ENCODE data around the gene RASGRF1. TPM values are rescaled to one million over a fixed set of nuclear protein-coding genes. Genes with fewer than 3 reads are reported as not detected.
A peak's percentile ranks its signal among the peaks of the same experiment; 100 is the strongest.

Gene RASGRF1
- total RNA-seq, 1 experiment from 2014 or later = 1.1 TPM

DNA sequence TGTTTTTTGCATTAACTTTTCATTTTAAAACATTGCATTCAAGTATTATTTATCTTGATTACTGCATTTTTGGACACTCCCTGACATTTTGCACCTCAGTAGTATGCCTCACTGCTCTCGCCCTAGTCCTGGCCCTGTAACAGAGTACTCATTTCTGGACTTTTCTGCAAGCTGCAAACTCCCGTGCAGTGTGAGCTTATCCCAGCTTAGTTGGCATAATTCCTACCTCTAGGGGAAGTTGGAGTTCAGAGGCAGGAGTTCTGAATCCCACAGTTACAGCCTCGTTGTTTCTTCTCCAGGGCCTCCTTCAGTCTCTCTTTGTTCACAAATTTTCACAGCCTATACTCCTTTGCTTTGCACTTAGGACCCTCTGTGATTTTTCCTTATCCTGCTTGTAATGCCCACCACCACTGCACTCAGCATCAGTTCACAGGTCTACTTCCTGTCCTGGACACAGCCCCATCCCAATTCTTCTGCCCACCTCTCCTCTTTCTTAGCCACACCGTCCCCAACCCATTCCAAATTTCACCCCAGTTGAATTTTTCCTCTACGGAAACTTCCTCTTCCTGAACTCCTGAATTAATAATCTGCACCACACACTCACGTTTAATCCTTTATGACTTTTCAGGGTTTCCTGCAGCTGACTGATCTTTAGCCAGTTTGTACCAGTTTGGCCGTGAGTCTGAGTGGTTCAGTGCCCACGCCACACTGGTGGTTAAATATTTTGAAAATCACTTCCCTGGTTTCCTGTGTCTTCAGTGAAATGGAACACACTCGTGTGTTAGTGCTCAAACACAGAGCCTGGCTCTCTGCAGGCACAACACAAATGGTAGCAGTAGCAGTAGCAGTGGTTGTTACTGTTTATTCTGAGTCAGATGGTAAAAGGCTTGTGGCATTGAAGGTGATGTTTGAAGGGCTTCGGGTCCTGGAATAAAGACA, 139.4 kb downstream of the RASGRF1 start:
- Histone ChIP-seq H3K4me1 (no peaks in the 10 kb centered on the region), H3K4me3 (no peak overlapping the region), H3K27ac (no peak overlapping the region), H3K36me3 (no peaks in the 10 kb centered on the region), H3K9me3 (replicated peaks) (no peaks in the 10 kb centered on the region), H3K27me3 (no peaks in the 10 kb centered on the region)
- DNase-seq = no peak

GRCh38 chr15:78950343-78950742, 140.2 kb downstream of the RASGRF1 start:
- no peak for DNase-seq
- no peaks in the 10 kb centered on the region for H3K9me3 ChIP-seq (replicated peaks)
- no peak overlapping the region for H3K4me3 ChIP-seq
- H3K4me1 ChIP-seq = no peaks in the 10 kb centered on the region
- H3K27ac ChIP-seq = no peak overlapping the region
- no peaks in the 10 kb centered on the region for H3K27me3 ChIP-seq
- no peaks in the 10 kb centered on the region for H3K36me3 ChIP-seq

GRCh38 chr15:78949461-78949860, 141.1 kb downstream of the RASGRF1 start:
- Histone ChIP-seq H3K36me3 (no peaks in the 10 kb centered on the region), H3K9me3 (replicated peaks) (no peaks in the 10 kb centered on the region), H3K4me1 (no peaks in the 10 kb centered on the region), H3K4me3 (no peak overlapping the region), H3K27me3 (no peaks in the 10 kb centered on the region), H3K27ac (no peak overlapping the region)
- DNase-seq = no peak

GRCh38 chr15:78947506-78947905, 143.1 kb downstream of the RASGRF1 start:
- Histone ChIP-seq H3K4me1 (no peaks in the 10 kb centered on the region), H3K4me3 (no peak overlapping the region), H3K9me3 (replicated peaks) (no peaks in the 10 kb centered on the region), H3K27ac (no peak overlapping the region), H3K27me3 (no peaks in the 10 kb centered on the region), H3K36me3 (no peaks in the 10 kb centered on the region)
- DNase-seq = no peak

- no peaks in the 10 kb centered on the region for H3K27me3 ChIP-seq
- H3K36me3 ChIP-seq = no peaks in the 10 kb centered on the region
- no peak overlapping the region for H3K27ac ChIP-seq
- no peaks in the 10 kb centered on the region for H3K4me1 ChIP-seq
- H3K9me3 ChIP-seq (replicated peaks) = no peaks in the 10 kb centered on the region
- H3K4me3 ChIP-seq = no peak overlapping the region
- no peak for DNase-seq
Observed at GRCh38 chr15:78946493-78946892, 144.1 kb downstream of the RASGRF1 start.

DNA sequence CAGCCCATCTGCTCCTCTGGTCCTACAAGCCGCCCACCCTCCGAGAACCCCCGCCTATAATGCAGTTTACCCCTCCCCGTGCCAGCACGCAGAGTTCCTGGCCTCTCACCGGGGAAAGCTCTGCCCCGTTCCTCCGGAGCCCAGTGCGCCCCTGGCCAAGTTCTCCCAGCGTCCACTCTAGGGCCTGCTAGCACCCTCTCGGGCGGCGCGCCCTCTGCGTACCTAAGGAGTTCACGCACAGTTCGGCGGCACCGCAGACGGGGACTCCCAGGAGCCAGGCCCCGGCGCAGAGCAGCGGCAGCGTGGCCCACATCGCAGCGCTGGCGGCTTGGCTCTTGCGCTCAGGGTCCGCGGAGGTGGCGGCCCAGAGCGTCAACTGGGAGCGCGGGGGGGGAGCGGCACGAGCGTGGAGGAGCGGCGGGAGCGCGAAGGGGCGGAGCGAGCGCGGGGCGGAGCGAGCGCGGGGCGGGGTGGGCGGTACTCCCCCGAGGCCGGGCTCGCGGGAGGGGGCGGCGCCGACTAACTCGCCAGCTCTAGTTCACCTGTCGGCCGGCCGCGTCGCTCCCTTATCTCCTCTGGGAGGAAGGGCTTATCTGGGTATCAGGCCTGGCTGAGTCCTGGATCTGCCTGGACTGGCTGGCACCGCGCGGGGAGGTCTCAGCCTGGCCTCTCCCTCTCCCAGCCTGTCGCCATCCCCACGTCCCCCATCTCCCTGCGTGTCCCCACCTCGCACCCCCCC, 145.7 kb downstream of the RASGRF1 start, which contains the start of gene CTSH:
Gene CTSH, minus strand, starts transcription at position 378 of the 739 bp plus-strand sequence. Its CDS starts 65 bp downstream, at position 313.
- Histone ChIP-seq H3K4me1 (no peaks in the 10 kb centered on the region), H3K9me3 (replicated peaks) (no peaks in the 10 kb centered on the region), H3K27ac (no peak within 1 kb of the TSS), H3K27me3 (no peaks in the 10 kb centered on the region), H3K4me3 (peak within 1 kb of the TSS; percentile 54), H3K36me3 (no peaks in the 10 kb centered on the region)
- peak; percentile 63 to 69 for DNase-seq

- no peaks in the 10 kb centered on the region for H3K36me3 ChIP-seq
- no peaks in the 10 kb centered on the region for H3K4me1 ChIP-seq
- H3K9me3 ChIP-seq (replicated peaks) = no peaks in the 10 kb centered on the region
- no peak for DNase-seq
- H3K27me3 ChIP-seq = no peaks in the 10 kb centered on the region
- H3K4me3 ChIP-seq = peak overlapping the region; percentile 54
- no peak overlapping the region for H3K27ac ChIP-seq
Observed at GRCh38 chr15:78944202-78944625, 146.4 kb downstream of the RASGRF1 start.

DNA sequence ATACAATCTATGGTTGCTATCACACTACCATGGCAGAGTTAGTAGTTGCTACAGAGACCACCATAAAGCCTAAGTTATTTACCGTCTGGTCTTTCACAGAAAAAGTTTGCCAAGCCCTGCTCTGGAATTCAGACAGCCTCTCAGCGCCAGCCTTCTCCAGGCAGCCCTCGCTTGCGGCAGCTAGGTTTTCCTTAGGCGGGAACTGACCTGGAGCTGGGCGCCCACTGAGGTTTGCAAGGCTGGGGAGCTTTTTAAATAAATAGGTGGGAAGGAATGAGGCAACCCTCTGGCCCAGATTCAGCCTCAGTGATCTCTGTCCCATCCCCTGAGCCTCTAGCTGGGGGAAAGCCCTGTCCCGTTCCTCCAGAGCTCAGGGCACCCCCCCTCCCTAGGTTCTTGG, 146.9 kb downstream of the RASGRF1 start:
- Histone ChIP-seq H3K9me3 (replicated peaks) (no peaks in the 10 kb centered on the region), H3K27me3 (no peaks in the 10 kb centered on the region), H3K4me1 (no peaks in the 10 kb centered on the region), H3K27ac (no peak overlapping the region), H3K36me3 (no peaks in the 10 kb centered on the region), H3K4me3 (no peak overlapping the region)
- no peak for DNase-seq

DNA sequence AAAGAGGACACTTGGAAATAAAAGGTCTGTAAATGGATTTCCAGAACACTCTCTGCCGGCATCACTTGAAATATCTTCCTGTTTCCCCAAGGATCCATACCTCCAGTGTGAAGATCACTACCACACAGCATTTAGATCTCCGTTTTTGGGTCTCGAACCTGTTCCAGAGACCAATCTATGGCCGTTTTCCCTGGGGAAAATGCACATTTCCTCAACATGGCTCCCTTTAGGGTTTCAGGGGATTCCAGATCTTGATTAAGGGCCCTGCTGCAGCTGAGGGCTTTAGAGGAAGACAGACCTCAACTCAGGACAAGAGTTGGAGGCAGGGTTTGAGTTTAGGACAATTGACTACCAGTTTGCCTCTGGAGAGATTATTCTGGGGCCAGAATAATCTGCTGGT, 147.8 kb downstream of the RASGRF1 start:
- no peak for DNase-seq
- H3K4me3 ChIP-seq = no peak overlapping the region
- H3K36me3 ChIP-seq = no peaks in the 10 kb centered on the region
- H3K27me3 ChIP-seq = no peaks in the 10 kb centered on the region
- no peaks in the 10 kb centered on the region for H3K9me3 ChIP-seq (replicated peaks)
- H3K4me1 ChIP-seq = no peaks in the 10 kb centered on the region
- no peak overlapping the region for H3K27ac ChIP-seq

GRCh38 chr15:78938658-78939488, 151.7 kb downstream of the RASGRF1 start:
- no peak overlapping the region for H3K27ac ChIP-seq
- H3K27me3 ChIP-seq = no peaks in the 10 kb centered on the region
- H3K4me3 ChIP-seq = no peak overlapping the region
- no peak for DNase-seq
- H3K36me3 ChIP-seq = no peaks in the 10 kb centered on the region
- H3K4me1 ChIP-seq = no peaks in the 10 kb centered on the region
- H3K9me3 ChIP-seq (replicated peaks) = no peaks in the 10 kb centered on the region

DNA sequence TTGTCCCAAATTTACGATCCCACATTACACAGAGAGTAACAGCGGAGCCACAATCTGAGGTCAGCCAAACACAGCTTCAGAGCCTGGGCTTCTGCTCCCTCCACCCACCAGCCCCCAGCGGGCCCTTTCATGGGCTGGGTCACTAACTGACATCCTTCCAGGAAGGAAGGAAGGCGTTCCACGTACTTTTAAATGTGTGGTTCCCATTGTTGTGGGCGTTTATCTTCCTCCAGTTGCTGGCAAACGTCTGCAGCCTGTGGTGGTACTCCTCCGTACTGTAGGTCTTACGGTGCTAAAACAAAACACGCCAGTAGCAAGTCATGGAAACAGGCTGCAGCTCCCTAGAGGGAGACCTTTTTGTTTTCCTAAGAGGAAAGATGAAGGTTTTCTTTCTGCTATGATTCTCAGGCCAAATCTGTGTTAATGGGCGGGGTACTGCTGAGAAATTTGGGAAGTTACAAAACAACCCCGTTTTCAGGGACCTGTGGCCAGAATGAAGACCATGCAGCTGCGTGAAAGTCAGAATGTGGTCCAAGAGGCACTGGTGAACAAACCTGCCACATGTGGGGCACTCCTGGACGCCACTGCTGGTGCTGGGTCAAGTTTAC, 153.3 kb downstream of the RASGRF1 start:
- H3K36me3 ChIP-seq = no peaks in the 10 kb centered on the region
- H3K27ac ChIP-seq = no peak overlapping the region
- H3K4me3 ChIP-seq = no peak overlapping the region
- no peaks in the 10 kb centered on the region for H3K27me3 ChIP-seq
- no peak for DNase-seq
- no peaks in the 10 kb centered on the region for H3K9me3 ChIP-seq (replicated peaks)
- H3K4me1 ChIP-seq = no peaks in the 10 kb centered on the region

DNA sequence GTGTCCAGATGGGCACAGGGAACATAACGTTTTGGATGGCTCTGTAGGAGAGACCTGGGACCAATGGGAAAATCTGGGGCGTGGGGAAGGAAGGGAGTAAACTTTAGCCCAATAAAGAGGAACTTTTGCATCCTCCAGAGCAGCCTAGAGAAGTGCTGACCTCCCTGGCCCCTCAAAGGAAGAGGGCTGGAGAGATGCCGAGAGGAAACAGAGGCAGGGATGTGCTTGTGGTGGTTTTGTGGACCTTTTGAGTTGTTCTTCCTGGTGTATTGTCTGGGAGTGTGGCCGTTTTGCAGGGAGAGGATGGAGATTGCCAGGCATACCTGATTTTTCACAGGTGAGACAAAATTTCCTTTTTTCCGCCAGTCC, 155.9 kb downstream of the RASGRF1 start:
- Histone ChIP-seq H3K4me1 (peaks cover 9% of the 10 kb centered on the region; the same call in 1 of the 2 replicates), H3K36me3 (no peaks in the 10 kb centered on the region), H3K27me3 (no peaks in the 10 kb centered on the region), H3K4me3 (no peak overlapping the region), H3K27ac (no peak overlapping the region), H3K9me3 (replicated peaks) (no peaks in the 10 kb centered on the region)
- no peak for DNase-seq

GRCh38 chr15:78933823-78934654, 156.5 kb downstream of the RASGRF1 start:
- Histone ChIP-seq H3K4me1 (peaks cover 9% of the 10 kb centered on the region; the same call in 1 of the 2 replicates), H3K4me3 (no peak overlapping the region), H3K9me3 (replicated peaks) (no peaks in the 10 kb centered on the region), H3K27me3 (no peaks in the 10 kb centered on the region), H3K27ac (no peak overlapping the region), H3K36me3 (no peaks in the 10 kb centered on the region)
- no peak for DNase-seq

All from SJCRH30 (cell line).